HG03135 (cell line): ENCODE measurements around the gene PTPN1.
"Not testable (repeated sequence)": the region's sequence is repeated elsewhere in the genome, so short reads cannot be mapped to it uniquely, and the experiment has no call there.

ENCODE experiments used
- ATAC-seq: cut with Tn5 transposase; IDR thresholded peaks from one replicate; pipeline ENCODE4 v1.9.1; 2021; ENCODE audit warnings: mild to moderate bottlenecking, moderate library complexity; ENCODE audit not compliant: unreplicated experiment

PTPN1 gene

DNA sequence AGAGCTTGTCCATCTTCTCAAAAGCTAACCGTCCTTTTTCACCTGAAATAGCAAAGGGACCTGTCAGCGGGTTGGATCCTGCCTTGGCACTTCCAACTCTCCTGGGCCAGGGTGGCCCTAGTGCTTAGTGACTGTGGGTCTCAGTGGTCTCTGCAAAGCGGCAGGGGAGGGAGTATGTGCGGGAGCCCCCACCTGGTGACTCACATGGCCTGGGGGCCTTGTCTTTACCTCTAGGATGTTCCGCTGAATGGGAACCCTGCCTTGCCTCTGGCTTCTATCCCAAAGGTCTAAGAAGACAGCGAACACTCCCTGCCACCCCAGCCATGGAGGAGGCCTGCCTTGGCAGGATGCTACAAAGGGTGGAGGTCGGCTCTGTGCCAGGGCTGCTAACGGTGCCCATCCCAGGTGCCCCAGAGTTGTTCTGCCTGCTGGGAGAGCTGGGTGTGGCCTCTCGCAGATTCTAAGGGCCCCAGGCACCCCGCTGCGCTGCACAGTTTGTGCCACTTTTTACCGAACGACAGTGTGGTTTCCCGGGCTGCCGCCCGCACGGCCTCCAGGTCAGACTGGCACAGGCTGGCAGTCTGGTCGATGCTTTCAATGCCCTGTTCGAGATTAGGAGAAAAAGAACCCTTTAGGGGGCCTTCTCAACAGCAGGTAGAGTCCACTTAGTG lies 77.2 kb downstream of the PTPN1 start:
- ATAC-seq = no peak

DNA sequence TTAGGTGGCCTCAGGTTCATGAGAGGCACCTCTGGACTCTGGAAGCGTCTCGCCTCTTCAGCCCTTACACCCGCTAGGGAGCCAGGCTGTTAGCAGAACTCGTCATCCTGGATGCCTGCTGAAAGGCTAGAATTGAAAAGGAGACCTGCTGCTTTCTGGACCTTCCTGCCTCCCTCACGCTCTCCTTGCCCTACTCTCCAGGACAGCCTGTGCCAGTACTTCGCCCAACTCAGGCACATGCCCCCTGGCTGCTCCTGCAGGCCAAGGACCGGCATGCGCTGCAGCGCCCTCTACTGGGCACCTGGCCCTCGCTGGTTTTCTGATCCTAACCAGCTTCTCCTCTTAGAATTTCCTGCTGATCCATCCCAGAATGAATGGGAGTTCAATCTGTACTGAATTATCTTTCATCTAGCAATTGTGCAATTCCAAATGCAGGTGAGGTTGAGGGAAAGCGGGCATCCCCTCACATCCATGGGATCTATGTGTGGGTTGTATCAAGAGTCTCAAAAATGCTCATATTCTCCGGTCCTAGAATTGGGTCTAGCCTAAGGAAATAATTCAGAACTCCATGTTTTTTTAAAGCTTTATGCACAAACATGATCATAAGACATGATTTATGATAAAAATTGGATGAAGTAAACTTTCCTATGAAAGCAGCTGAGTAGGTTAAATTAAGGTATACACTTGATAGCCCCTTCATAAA lies 78.0 kb downstream of the PTPN1 start:
- ATAC-seq = no peak

DNA sequence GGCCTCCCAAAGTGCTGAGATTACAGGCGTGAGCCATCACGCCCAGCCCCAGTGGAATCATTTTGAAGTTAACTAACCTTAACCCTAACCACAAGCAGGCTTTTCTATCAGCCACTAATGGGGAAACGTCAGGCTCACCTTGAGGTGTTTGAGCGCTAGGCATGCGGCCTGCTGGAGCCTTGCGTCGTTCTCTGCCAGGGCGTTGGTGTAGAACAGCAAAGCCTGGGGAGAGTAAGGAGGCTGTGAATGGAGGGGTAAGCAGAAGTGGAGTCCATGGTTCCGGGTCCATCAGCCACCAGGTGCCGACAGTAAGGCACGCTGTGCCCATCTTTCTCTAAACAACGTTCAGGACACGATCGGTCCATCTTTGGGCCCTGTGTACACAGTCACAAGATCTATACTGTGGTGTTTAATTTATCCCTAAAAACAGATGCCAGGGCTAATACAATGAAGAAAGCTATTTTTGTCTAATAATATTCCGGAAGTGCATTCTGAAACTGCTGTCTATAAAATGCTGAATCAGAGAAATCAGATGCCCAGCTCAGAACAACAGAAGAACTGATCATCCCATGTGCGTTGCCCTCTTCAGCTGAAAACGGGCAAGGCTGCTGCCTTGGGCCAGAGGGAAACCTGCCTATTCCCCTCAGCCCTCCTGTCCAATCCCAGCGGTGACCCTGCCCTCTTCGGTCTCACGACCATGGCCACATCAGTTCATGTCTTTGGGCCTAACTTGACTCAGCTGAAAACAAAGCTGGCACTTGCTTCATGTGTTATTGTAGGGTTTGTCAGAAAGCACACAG lies 79.6 kb downstream of the PTPN1 start:
- ATAC-seq = no peak

DNA sequence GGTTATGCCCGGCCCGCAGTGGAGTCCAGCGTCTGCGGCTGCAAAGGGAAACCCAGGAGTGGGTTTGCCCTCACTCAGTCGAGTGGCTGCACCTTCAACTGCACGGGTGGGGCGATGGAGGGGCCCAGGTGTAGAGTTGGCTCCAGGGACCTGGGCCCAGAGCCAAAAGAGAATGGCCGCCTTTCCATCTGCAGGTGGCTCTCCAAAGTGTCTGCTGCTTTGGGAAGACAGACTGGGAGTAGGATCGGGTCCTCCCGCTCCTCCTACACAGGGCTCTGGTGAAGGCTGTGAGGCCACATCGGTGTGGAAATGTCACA lies 80.1 kb downstream of the PTPN1 start:
- ATAC-seq = no peak

DNA sequence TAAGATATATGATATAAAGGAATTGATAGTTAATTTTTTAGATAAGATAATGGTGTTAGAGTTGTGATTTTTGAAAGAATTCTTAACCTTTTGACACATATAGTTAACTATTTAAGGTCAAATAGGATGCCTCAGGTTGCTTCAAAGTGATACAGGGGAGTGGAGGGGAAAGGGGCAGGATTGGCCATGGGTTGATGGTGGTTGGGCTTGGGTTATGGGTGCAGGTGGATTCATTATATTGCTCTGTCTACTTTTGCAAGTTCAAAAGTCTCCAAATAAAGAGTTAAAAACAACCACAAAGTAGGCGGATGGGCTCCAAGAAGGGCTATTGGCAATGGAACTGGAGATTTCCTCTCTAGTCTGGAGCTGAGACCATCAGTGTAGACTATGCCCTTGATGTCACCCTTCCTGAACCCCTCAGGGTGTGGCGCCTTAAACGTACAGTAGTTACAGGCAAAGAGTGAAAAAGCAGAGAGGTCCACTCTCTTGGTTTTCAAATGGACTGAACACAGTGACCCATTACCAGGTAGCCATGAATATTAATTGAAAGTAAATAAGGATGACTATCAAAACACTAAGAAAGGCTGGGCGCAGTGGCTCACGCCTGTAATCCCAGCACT lies 81.2 kb downstream of the PTPN1 start:
- ATAC-seq = no peak

DNA sequence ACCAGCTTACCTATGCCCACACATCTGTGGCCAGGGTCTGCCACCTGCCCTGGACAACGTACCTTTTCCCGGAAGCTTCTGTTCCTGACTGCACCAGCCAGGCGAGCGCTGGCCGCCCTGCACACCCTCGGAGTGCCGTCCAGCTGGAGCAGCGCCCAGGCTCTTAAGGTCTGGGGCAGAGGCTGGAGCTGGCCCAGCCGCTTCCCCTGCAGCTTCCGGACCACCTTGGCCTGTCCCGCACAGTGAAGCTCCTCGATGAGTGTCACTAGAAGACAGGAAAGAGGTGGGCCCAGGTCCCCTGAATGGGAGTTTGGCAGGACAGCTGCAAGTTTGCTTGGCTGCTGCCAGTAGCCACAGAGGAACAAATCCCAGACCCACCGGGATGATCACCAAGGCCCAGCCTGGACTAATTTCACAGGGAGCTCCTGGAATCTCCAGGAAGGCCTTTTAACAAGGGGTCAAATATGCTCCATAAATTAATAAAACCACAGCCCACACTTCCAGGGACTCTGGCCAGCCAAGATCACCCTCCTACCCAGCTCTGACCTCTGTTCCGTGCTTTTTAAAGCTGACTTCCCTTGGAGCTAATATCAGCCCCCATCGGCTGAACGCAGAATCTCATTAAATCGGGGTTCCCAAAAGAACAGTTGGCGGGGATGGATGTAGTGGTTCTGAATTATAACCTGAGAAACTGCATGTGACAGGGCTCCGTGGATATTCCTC lies 82.3 kb downstream of the PTPN1 start:
- ATAC-seq = no peak

DNA sequence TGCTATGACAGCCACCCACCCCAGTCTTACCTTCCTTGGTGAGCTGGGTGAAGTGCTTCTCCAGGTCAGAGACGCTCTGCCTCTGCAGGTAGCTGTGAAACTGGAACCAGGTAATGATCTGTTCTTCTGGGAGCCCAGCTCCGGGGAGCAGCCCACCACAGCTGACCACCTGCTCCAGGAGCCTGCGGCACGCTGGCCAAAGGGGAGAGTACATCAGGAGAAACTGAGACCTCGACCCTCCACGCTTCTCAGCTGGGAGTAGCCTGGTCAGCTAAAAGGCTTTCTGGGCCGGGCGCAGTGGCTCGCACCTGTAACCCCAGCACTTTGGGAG lies 82.8 kb downstream of the PTPN1 start:
- ATAC-seq = no peak

DNA sequence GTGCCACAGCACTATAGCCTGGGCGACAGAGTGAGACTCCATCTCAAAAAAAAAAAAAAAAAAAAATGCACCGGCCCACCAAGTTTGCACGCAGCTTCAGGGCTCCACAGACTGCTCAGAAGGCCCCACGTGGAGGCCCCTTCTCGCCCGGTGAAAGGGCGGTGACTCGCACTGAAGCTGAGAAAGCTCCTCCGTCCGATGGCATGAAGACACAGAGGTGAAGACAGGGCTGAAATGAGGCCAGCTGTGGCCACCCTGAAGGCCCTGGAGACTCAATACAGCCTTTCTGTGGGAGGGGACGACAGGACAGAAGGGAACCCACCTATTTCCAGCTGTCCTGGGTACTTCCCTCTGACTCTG lies 84.0 kb downstream of the PTPN1 start:
- ATAC-seq = no peak

DNA sequence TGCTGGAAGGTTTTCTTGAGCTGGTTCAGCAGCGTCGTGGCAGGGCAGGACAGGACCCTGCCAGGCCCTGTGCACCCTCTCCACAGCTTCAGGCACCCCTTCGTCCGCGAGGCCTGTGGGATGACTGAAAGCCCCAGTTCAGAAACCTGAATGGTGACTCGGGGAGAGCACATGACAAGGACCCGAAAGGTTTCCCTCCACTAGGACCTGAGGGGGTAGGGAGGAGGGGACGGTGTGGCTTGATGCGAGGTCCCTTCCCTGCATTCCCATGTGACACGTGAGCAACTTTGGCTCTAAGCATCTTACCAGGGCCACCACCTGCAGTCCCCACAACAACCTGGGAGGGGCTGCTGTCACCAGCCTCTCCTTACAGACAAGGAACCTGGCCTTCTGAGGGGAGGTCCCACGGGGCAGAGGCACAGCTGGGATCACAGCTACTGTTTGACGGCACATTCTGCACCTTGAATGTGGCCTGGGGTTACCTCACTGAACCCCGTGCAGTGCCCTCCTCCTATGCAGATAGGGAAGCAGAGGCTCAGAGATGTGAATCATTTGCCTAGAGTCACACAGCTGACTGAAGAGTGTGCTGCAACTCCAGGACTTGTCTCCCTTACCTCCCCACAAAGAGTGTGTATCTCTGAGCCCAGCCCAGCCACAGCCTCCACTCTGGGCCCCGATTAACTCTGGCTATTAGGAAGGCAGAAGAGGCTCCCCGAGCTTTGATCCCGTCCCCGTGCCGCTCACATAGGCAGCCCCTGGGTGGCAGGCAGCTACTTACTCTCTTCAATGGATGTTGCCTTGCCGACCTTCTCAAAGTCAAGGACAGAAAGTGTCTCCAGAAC lies 84.6 kb downstream of the PTPN1 start:
- no peak for ATAC-seq

DNA sequence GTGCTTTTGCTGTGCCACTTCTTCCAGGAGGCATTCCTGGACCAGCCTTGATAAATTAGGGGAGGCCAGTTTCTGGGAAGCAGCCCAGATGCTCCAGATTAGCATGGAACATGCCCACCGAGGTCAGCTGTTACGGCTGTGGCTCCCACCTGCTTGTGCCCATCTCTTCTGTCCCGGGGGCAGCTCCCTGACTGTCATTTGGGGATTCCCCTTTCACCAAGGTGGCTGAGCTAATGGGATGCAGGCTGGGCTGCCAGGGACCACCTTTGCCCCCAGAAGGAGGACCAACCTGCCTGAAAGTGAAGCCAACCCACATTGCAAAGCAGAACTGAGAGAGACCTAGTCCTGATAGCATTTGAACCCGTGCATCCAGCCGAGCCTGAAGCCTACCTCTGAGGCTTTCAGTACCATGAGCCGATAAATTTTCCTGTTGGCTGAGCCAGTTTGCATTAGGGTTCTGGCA lies 85.3 kb downstream of the PTPN1 start:
- no peak for ATAC-seq

DNA sequence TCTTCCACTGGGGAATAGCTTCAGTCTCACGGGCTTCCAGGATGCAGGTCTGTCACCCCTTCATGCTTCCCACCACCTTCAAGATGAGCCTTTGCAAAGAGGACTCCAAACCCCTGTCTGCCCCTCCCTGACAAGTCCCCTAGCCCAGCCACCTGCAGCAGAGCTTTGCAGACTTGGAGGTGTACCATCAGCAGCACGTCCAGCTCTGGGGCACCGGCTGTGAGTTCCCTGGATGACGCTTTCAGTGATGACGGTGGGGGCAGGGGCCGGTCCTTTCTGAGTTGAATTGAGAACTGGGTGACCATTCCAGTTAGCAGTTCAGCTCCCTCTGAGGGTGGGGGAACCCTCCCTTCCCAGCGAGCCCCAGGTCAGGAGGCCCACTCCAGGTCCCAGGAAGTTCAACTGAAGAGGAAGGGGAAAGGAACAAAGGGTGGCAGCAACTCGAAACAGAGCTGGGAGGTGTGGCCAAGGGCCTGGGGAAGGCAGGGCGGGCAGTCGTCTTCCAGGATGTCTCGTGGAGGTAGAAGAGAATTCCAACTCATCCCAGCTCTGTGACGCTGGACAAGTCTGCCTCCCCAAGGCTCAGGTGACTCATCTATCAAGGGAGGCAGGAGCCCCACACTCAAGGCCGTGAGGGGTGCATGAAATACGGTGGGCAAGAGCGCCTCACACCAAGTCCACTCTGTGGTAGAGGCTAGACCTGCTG lies 86.0 kb downstream of the PTPN1 start:
- no peak for ATAC-seq

DNA sequence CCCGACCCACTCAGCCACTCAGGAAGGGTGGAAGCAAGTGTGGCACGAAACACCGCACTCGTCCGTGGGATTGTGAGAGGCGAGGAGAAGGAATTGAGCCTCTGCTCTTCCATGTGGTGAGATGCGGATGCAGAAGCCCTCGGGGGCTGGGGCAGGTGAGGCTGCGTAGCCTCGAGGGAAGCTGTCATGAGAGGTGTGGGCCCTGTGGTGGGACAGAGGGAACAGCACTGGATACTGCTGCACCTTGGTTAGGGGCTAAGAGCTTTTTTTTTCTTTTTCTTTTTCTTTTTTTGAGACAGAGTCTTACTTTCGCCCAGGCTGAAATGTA lies 86.5 kb downstream of the PTPN1 start:
- no peak for ATAC-seq

DNA sequence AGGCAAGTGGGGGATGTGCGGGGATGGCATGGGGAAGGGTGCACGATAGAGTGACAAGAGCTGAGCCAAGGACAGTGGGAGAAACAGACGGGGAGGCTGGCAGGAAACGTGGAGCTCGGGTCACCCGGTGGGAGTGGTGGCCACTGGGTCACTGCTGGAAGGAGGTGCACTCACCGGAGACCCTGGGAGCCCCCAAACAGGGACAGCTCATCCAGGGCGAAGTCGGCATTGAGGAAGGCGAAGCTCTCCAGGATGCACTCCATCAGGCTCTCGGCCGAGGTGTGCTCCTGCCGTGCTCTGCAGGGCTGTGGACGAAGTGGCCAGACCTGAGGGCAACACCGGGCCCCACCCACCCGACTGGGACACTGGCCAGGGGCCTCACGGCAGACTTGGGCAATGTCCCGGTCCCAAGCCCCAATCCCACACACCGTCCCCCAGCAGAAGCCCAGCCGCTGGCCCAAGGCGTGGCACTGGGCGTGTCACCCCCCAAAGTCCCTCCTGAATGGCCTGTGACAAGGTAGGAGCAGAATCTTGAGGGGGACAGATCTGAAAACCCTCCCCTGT lies 87.3 kb downstream of the PTPN1 start:
- ATAC-seq = no peak

DNA sequence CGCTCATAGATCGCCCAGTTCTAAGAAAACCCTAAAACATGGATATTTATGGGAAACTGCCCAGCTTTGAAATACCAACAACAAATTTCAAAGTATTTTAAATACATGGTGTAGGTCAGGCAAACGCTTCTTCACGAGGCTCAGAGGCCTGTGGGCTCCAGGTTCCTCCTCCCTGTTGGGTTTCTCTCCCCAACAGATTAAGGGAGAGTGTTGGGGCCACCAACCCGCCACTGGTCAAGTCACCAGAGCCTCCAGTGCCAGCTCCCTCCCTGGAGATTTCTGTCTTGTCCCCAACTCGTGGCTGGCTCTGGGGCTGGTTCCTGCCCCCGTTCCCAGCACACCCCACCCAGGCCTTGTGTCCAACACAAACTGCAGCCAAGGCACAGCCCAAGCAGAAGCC lies 87.9 kb downstream of the PTPN1 start:
- ATAC-seq = no peak

DNA sequence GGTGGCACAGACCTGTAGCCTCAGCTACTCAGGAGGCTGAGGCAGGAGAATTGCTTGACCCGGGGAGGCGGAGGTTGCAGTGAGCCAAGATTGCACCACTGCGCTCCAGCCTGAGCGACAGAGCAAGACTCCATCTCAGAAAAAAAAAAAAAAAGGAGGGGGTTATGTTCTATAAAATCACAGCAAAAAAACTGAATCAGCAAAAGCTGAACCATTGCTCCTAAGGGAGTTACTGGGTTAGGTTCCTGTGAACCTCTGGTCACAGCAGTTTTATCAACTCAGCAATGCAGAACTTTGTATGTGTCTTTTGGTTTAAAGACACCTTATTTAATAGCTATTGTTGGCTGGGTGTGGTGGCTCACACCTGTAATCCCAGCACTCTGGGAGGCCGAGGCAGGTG lies 88.6 kb downstream of the PTPN1 start:
- not testable (repeated sequence) for ATAC-seq

DNA sequence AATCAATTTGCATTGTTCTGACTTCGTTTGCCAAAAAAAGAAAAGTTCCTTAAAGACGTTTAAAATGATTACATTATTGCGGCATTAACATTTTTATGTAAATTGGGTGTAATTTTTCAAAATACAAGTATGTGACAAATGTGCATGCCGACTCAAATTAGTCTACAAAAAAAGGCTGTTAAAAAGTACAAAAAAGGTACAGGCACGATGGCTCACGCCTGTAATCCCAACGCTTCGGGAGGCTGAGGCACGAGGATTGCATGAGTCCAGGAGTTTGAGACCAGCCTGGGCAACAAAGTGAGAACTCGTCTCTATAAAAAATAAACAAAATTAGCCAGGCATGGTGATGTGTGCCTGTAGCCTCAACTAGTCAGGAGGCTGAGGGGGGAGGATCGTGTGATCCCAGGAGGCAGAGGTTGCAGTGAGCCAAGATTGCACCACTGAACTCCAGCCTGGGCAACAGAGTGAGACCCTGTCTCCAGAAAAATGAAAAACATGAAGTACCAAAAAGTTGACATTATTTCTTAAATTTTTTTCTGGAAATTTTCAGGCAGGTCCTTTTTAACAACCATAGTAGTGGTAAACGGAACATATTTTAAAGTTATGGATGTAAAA lies 90.2 kb downstream of the PTPN1 start:
- ATAC-seq = no peak

DNA sequence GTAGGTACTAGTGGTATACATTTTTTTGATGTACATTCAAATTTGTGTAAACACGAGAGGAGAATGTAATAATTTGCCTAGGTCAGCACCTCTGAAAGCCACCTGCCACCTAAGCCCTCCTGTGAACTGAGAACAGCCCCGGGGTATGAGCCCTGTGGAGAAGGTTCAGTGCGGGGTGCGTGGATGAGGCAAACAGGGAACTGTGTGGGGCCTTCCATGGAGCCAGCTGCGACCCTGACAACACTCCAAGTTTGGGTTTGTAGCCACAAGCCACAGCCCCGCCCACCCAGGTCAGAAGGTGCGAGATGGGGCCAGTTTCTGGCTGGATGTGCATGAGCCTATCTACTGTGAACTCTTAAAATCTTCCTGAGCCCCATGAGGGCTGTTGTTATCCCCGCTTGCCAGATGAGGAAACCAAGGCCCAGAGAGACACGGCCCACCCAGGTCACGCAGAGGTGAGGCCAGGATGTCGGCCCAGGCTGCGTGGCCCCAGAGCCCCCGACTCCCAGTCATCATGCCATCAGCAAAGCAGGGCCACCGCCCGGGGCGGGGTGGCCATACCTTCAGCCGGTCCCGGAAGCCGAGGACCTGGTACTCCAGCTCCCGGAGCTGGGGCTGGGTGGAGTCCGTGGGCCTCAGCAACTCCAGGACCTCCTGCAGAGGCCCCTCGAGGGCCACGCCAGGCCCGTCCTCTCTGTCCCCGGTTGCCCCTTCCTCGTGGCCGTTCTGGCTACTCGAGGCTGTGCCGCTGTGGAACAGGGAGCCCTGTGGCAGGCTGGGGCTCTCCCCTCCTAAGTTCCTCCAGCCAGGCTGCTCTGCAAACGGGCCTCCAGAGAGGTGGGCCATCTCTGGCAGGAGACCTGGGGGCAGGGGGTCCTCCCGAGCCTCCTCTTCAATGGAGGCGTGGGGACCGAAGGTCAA lies 91.6 kb downstream of the PTPN1 start:
- no peak for ATAC-seq
